ENCODE data around the gene ARMH1. TPM values are rescaled to one million over a fixed set of nuclear protein-coding genes. Genes with fewer than 3 reads are reported as not detected.
A peak's percentile ranks its signal among the peaks of the same experiment; 100 is the strongest.

The ARMH1 gene
- total and polyA plus RNA-seq, 5 experiments from 2014 or later, result 46.2 to 79.0 (median 70.4) TPM

- Mint-ChIP-seq H3K27me3 (no peaks in the 10 kb centered on the region), H3K9me3 (no peaks in the 10 kb centered on the region), H3K36me3 (peaks cover 0 to 79% (median 0%) of the 10 kb centered on the region in 3 donors), H3K4me3 (no peak overlapping the region), H3K4me1 (peaks cover 26 to 46% (median 38%) of the 10 kb centered on the region in 4 donors), H3K27ac (peak overlapping the region in 1 of 10 donors; percentile 46)
- no peak for DNase-seq
- ATAC-seq, result no peak
- POLR2A ChIA-PET, result interaction anchor here (1.0 to 1.1 kb wide), 2 partner anchors 14 to 20 kb away, joined by 3 read pairs; no protein-coding TSS in a partner anchor
Measured at GRCh38 chr1:44636688-44637598, 37.6 kb upstream of the ARMH1 start.

- peaks cover 0 to 86% (median 0%) of the 10 kb centered on the region in 3 donors for H3K36me3 Mint-ChIP-seq
- peak overlapping the region in 3 of 10 donors; percentile 55 to 72 (median 68) for H3K27ac Mint-ChIP-seq
- POLR2A ChIA-PET, result interaction anchor here (1.1 kb wide), 1 partner anchor 13 kb away, joined by 3 read pairs; no protein-coding TSS in a partner anchor
- DNase-seq, result no peak
- peaks cover 24 to 48% (median 33%) of the 10 kb centered on the region in 4 donors for H3K4me1 Mint-ChIP-seq
- no peak overlapping the region for H3K4me3 Mint-ChIP-seq
- H3K27me3 Mint-ChIP-seq, result no peaks in the 10 kb centered on the region
- ATAC-seq, result no peak
- H3K9me3 Mint-ChIP-seq, result no peaks in the 10 kb centered on the region
Measured at GRCh38 chr1:44637702-44638411, 36.7 kb upstream of the ARMH1 start.

GRCh38 chr1:44640200-44640853 lies 34.2 kb upstream of the ARMH1 start:
- Mint-ChIP-seq H3K27ac (peak overlapping the region in 1 of 10 donors; percentile 80), H3K4me1 (peaks cover 2 to 30% (median 19%) of the 10 kb centered on the region in 4 donors), H3K36me3 (peaks cover 0 to 92% (median 3%) of the 10 kb centered on the region in 3 donors), H3K4me3 (no peak overlapping the region), H3K27me3 (no peaks in the 10 kb centered on the region), H3K9me3 (no peaks in the 10 kb centered on the region)
- POLR2A ChIA-PET, result no interaction called here
- ATAC-seq (no peak), DNase-seq (no peak)

GRCh38 chr1:44641126-44642102 lies 33.1 kb upstream of the ARMH1 start:
- POLR2A ChIA-PET, result interaction anchor here (0.6 to 2.1 kb wide), 2 partner anchors 9 to 129 kb away, joined by 6 to 13 read pairs; no protein-coding TSS in a partner anchor
- Mint-ChIP-seq H3K36me3 (peaks cover 0 to 91% (median 3%) of the 10 kb centered on the region in 3 donors), H3K27ac (peak overlapping the region in 4 of 10 donors; percentile 3 to 40 (median 14))

GRCh38 chr1:44642255-44642654 lies 32.3 kb upstream of the ARMH1 start:
- Mint-ChIP-seq H3K4me3 (no peak overlapping the region), H3K9me3 (no peaks in the 10 kb centered on the region), H3K36me3 (peaks cover 0 to 91% (median 3%) of the 10 kb centered on the region in 3 donors), H3K27ac (peak overlapping the region in 6 of 10 donors; percentile 0 to 87 (median 58)), H3K4me1 (peaks cover 0 to 20% (median 12%) of the 10 kb centered on the region in 4 donors), H3K27me3 (no peaks in the 10 kb centered on the region)
- ATAC-seq, result no peak
- POLR2A ChIA-PET, result interaction anchor here (2.1 kb wide), 1 partner anchor 10 kb away, joined by 13 read pairs; no protein-coding TSS in a partner anchor
- DNase-seq, result no peak

More at GRCh38 chr1:44641126-44642102, 33.1 kb upstream of the ARMH1 start:
- Mint-ChIP-seq H3K9me3 (no peaks in the 10 kb centered on the region), H3K4me3 (no peak overlapping the region), H3K27me3 (no peaks in the 10 kb centered on the region), H3K4me1 (peaks cover 0 to 20% (median 13%) of the 10 kb centered on the region in 4 donors)
- DNase-seq (no peak), ATAC-seq (no peak)

GRCh38 chr1:44642925-44643324 lies 31.6 kb upstream of the ARMH1 start:
- H3K9me3 Mint-ChIP-seq, result no peaks in the 10 kb centered on the region
- no peak for ATAC-seq
- peaks cover 0 to 20% (median 10%) of the 10 kb centered on the region in 4 donors for H3K4me1 Mint-ChIP-seq
- H3K4me3 Mint-ChIP-seq, result no peak overlapping the region
- DNase-seq, result no peak
- peak overlapping the region in 5 of 10 donors; percentile 2 to 83 (median 46) for H3K27ac Mint-ChIP-seq
- H3K27me3 Mint-ChIP-seq, result no peaks in the 10 kb centered on the region
- H3K36me3 Mint-ChIP-seq, result peaks cover 0 to 90% (median 3%) of the 10 kb centered on the region in 3 donors
- POLR2A ChIA-PET, result interaction anchor here (2.1 kb wide), 1 partner anchor 11 kb away, joined by 13 read pairs; no protein-coding TSS in a partner anchor

- Mint-ChIP-seq H3K36me3 (peaks cover 0 to 90% (median 3%) of the 10 kb centered on the region in 3 donors), H3K4me1 (peaks cover 0 to 20% (median 10%) of the 10 kb centered on the region in 4 donors), H3K9me3 (no peaks in the 10 kb centered on the region), H3K27me3 (no peaks in the 10 kb centered on the region), H3K4me3 (no peak overlapping the region), H3K27ac (peak overlapping the region in 4 of 10 donors; percentile 17 to 83 (median 45))
- POLR2A ChIA-PET, result no interaction called here
- ATAC-seq, result no peak
- DNase-seq, result no peak
Measured at GRCh38 chr1:44643721-44644334, 30.7 kb upstream of the ARMH1 start.

- no peaks in the 10 kb centered on the region for H3K9me3 Mint-ChIP-seq
- peaks cover 0 to 89% (median 3%) of the 10 kb centered on the region in 3 donors for H3K36me3 Mint-ChIP-seq
- H3K4me1 Mint-ChIP-seq, result peaks cover 0 to 20% (median 12%) of the 10 kb centered on the region in 4 donors
- peak overlapping the region in 1 of 10 donors; percentile 17 for H3K27ac Mint-ChIP-seq
- H3K27me3 Mint-ChIP-seq, result no peaks in the 10 kb centered on the region
- no peak overlapping the region for H3K4me3 Mint-ChIP-seq
- ATAC-seq (no peak), DNase-seq (no peak)
- POLR2A ChIA-PET, result no interaction called here
Measured at GRCh38 chr1:44644806-44645205, 29.7 kb upstream of the ARMH1 start.

- Mint-ChIP-seq H3K4me3 (no peak overlapping the region), H3K27me3 (no peaks in the 10 kb centered on the region), H3K9me3 (no peaks in the 10 kb centered on the region), H3K4me1 (peaks cover 0 to 20% (median 12%) of the 10 kb centered on the region in 4 donors), H3K36me3 (peaks cover 0 to 93% (median 3%) of the 10 kb centered on the region in 3 donors), H3K27ac (peak overlapping the region in 3 of 10 donors; percentile 48 to 71 (median 58))
- DNase-seq (no peak), ATAC-seq (no peak)
- POLR2A ChIA-PET, result no interaction called here
Measured at GRCh38 chr1:44645476-44646244, 28.9 kb upstream of the ARMH1 start.
